GM21515 (cell line): Measurements from ENCODE around the gene CHID1.

ENCODE experiments used
- ATAC-seq: cut with Tn5 transposase; IDR thresholded peaks from one replicate; pipeline ENCODE4 v1.9.1; 2021; ENCODE audit not compliant: unreplicated experiment

Gene CHID1

DNA sequence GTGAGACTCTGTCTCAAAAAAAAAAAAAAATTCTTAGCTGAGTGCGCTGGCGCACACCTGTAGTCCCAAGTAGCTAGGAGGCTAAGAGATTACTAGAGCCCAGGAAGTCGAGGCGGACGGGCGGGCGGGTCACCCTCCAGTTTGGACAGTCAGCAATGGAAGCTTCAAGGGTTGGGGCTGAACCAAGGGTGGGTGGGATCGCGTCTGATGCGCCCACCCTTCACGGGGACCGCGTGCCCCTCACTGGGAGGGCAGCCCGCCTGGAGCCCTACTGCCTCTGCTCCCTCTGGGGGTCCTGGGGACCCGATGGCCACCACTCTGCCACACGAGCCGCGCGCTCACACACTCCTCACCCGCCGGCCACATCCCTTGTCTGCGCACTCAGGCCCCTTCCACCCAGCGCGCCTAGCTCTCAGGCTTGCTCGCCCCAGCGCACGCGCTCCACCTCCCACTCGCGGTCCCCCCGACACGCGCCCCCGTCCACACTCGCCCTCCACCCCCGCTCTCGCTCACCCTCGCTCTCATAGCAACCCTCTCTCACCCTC, 494 bp downstream of the CHID1 start:
- peak; percentile 24 for ATAC-seq

DNA sequence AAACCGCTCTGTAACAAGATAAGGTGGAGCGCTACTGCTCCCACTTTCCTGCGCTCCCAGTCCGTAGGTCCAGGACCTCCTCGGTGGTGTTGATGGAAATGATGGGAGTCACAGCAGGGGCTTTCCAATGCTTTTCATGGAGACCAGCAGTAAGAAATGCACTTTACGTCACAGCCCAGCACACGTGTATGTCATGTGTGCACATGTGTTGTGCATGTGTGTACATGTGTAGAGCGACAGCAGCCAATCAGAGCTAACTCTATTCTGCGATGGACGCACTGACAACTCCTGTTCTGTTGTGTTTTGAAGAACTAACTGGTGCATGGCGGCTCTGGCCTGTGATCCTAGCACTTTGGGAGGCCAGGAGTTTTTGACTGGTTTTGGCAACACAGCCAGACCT, 1.2 kb downstream of the CHID1 start:
- no peak for ATAC-seq

DNA sequence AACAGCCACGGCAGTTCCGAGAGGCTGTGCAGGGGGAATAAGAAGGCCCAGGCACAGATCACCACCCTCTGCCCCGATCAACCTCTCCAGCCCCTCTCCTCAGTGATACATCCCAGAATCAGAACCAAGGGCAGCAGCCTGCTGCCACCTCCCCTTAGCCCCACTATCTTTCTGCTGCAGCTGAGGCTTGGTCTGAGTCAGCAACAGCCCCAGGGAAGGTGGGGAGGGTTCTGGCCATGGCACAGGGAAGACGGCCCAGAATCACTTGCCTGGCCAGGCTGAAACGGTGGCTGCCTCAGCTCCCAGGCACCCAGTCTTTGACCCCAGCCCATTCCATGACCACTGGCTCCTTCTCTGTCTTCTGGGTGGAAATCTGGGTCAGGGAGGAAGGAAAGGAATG, 2.3 kb downstream of the CHID1 start:
- no peak for ATAC-seq

DNA sequence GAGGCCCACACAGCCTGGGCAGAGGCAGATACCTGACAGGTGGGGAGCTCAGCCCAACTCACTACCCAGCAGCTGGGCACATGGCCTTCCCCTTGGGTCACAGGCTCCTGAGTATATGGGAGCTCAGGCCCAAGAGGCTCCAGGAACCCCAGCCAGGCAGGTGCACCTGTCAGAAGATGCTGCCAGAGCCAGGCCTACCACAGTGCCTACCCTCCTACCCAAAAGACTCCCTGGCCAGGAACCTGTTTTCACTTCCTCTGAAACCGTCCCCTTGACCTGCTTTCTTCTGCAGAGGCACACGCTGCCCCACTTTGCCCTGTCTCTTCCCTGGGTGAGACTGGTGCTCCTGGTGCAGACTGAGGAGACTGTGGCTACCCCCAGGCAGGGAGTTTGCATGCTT, 2.9 kb downstream of the CHID1 start:
- ATAC-seq, result no peak

DNA sequence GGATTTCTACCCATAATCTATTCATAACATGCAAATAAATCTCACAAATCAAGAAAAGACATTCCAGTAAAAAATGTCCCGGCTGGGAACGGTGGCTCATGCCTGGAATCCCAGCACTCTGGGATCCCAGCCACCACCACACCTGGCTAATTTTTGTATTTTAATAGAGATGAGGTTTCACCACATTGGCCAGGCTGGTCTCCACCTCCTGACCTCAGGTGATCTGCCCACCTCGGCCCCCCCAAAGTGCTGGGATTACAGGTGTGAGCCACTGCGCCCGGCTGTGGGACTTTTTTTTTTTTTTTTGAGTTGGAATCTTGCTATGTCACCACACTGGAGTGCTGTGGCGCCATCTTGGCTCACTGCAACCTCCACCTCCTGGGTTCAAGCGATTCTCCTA, 4.7 kb downstream of the CHID1 start:
- no peak for ATAC-seq

DNA sequence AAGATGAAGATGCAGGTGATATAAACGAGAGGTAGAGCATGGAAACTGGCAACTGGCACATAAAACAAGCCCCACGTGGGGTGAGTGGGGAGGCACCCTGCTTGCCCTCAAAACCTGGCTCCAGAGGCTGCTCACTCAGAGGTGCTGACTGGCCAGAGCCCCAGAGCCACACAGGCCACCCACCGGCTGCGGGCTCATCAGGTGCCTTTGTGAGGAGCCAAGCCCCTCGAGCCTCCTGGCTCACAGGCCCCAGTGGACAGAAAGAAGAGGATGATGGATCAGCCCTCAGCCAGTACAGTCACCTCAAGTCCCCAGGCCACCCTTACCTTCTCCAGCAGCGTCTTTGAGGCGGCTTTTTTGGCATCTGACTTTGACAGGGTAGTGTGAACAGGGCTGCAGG, 6.2 kb downstream of the CHID1 start:
- ATAC-seq, result no peak

DNA sequence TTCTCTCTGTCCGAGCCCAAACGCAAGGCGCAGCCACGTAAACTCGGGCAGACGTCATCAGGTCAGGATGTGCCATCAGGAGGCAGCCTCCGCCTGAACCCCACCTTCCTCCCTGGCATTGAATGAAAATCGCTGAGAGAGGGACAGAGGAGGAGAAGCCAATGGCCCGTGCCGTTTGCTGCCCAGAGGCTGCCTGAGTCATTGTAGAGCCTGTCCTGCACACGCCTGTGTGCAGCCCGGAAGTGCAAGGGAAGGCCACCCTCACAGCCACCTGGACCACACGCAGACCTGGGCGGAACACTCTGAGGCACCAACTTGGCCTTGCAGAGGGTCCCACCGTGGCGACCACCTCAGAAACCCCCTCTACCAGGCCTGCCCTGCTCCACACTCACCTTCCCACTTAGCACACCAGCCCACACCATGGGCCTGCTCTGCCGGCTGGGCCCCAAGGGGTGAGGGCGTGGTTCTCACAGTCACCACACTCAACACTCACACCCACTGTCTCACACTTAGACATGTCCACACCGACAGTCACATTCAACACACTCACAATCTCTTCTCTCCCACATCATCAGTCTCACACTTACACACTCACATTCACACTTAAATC, 9.1 kb downstream of the CHID1 start:
- ATAC-seq, result no peak

DNA sequence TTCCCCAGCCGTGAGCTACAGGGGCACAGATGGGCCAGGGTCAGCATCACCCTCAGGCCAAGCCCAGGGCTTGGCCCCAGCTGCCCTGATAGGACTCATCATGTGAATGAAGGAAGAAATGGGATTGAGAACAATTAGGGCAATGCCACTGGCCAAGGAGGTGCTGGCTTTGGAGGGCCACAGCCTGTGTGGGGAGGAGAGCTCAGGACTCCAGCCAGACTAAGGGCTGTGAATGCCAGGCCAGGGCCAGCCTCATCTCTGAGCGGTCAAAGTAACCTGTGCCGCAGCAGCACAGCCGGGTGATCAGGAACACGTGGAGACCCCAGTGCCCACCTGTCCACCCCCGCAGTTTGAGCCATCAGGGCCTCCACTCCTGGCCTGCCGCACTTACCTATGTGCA, 10.1 kb downstream of the CHID1 start:
- no peak for ATAC-seq

DNA sequence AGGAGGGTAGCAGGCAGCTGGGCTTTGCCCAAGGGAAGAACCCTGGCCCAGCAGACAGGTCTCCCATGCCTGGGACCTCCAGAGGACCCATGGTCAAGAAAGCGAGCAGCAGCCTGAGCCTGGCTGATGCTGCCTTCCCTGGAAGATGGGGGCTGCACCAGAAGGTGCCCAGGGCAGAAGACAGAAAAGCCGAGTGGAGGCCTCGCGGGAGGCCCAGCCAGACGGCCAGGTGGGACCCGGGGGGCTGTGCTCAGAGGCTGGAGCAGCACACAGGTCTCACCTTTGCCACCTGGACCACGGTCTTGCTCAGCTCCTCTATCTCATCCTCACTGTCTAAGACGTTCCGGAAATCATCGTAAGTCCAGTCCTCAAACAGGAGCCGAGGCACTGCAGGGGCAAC, 10.9 kb downstream of the CHID1 start:
- ATAC-seq, result no peak

DNA sequence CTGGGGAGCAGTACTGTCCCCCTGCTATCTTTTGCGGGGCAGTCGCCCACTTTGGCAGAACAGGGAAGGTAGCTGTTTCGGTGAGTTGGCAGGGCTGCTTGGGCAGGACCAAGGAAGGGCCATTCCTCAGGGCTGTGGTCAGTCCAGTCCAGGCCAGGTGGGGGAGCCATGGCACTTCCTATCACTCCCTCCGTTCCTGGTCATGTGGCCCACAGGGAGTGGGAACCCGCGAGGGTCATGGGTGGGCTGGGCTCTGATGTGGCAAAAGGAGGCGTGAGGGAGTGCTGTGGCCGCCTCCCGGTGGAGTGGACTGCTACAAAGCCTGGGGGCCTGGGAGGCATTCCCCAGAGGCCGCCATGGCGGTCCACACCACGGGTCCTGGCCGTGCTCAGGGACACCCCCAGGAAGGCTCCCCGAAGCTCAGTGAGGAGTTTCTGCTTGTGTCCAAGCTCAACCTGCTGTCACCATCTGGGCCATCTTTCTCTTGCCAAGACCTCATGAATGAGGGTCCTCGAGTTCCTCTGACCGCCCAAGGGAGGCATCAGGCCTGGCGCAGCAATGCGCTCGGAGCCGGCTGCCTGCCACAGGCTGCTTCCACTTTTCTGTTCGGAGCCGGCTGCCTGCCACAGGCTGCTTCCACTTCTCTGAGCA, 11.9 kb downstream of the CHID1 start:
- ATAC-seq, result no peak

DNA sequence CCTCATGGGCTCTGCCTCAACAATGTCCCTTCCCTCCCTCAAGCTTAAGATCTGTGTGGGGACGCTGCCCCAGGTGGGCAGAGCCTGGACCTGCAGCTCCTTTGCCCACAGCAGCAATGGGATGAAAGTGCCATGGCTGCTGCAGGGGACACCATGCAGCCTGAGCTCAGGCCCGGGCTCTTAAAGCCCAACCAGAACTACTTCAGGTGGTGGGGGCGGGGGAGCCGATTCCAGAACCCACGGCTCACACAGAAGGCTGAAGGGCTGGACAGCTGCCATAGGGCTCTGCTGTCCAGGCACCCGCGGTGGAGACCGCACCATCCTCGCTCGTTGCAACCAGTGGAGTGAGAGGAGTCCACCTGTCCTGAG, 12.5 kb downstream of the CHID1 start:
- ATAC-seq, result no peak

DNA sequence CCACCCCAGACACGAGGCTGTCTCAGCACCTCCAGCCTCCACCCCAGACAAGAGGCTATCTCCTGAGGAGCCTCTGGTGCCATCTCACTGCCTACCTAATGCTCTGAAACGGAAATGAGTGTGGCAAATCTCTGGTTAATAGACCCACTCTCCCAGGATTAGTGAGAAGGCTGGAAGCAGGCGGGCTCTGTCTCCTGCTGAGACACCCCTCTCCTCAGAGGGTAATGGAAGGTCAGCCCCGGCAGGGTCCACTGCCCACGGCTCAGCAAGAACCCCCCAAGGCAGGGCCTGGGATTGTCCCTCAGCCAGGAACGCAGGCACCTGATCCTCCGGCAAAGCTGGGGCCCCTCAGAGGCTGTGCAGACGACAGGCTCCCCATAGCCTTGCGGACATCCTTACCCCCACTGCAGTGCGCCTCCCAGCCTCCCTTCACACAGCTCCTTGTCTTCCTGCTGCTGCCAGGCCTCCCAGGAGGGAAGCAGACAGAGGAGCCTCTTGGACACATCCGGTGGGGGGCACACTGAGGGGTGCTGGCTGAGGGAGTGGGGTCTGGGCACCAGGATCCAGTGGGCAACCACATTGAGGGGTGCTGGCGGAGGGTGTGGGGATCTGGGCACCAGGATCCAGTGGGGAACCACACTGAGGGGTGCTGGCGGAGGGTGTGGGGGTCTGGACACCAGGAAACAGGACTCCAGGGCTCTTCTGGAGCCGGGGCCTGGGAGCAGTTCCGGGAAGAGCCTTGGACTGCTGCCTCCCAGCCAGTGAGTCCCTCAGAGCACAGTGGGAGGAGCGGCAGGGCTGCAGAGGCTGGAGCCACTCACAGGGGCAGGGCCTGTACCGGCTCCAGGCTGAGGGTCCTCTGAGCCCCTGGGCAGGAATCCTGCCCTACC, 13.1 kb downstream of the CHID1 start:
- no peak for ATAC-seq

DNA sequence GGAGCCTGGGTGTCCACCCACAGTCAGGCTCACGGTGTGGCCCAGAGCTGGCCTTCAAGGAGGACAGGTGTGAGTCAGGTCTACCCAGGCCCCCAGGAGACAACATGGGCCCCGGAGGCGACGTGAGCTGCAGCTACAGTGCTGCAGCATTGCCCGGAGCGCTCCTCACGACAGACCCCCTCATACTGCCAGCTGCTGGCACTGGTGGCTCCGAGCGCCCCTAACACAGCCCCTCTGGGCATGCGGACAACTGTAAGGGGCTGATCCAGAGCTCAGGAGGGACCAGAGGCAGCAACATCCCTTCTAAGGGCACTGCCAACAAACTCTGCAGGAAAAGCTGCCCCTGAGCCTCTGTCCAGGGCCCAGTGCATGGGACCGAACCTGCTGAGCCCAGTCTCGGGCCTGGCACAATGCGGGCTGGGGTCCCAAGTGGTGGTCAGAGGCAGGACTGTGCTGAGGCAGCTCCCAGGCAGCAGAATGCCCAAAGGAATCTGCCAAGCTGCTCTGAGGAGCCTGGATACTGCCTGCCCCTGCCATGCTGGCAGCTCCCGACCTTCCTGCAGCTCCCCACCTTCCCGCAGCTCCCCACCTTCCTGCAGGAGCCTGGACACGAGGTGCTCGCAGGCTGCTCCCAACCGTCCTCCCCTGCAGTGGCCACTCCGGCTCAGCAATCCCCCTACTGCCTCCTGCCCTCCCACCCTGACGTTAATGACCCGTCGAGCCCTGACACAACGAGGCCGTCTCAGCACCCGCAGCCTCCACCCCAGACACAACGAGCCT, 15.1 kb downstream of the CHID1 start:
- no peak for ATAC-seq

DNA sequence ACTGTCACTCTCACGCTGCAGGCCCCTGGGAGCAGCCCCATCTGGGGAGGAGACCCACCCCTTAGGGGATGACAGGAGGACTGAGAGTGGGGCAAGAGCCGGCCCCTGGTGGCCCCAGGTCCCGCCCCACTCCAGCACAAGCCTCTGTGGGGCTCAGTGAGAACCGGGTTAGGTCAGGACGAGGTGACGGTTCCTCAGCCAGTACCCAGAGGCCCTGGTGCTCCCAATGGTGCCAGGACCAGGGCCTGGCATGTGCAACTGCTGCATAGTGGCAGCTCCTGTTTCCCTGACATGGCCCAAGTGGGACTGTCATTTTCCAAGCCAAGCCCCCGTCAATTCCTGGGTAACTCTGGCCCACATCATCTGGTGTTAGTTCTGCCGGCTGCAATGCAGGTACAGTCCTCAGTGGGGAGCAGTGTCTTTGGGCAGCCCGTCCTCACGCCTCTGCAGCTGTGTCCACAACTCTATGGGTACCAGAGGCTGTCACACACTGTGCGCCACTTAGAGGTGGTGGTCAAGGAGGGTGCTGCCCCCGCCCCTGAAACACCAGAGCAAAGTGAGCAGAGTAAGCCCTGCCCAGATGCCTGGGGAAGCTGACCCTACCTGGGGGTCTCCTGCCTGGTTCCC, 15.9 kb downstream of the CHID1 start:
- ATAC-seq, result no peak

DNA sequence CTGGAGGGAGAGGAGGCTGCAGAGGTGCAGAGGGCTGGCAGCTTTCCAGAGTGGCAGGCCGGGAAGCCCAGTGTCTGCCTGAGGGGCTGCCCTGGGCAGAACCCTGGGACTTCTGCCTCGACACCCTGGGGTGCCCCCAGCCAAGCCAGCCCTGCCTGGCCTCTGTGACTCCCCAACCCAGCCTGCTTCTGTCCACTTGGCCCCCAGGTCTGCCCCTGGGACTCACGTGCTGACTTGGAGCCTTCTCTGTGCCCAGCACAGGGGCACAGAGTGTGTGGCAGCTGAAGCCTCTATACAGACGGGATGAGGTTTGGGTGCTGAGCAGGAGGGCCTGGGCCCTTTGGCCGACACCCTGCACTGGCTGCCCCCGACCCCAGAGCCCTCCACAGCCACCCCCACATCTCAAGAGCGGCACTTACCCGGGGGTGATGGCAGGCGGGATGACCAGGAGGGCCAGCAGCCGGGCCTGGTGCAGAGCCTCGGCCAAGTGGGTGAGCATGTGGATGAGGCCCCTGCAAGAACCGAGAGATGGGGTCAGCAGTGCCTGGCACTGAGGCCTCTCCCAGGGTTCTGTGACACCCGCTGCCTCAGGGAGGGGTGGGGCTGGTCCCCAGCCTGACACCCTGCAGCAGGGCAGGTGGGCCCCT, 17.5 kb downstream of the CHID1 start:
- ATAC-seq, result no peak

DNA sequence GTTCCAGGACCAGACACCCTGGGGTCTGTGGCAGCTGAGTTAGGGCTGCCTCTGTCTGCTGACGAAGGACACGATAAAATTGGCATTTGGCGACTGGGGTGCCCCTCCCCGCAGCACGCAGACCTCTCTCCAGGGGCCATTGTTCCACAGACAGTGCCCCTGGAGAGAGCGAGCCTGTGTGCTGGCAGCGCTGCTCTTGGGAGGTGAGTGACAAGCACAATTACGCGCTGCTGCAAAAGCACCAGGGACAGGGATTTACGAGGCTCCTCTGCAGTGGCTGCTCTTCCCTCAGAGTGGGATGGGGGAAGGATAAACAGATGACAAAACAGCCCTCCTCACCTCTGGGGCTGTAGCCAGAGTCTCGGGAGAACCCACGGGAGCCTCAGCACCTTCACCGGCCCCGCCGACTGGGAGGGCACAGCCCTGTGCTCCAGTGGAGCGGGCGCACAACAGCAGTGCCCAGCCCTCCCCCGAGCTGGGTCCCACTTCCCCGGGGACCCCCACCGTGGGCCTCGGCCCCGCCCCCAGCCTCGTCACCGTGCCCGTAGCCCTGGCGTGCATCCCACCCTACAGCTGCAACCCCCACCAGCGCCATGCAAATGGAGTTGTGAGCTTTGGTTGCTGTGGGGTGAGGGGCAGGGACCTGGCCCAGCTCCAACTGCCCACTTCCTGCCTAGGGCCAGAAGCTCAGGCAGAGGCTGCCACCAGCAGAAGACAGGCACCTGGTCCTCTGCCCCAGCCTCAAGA, 19.6 kb downstream of the CHID1 start:
- no peak for ATAC-seq

DNA sequence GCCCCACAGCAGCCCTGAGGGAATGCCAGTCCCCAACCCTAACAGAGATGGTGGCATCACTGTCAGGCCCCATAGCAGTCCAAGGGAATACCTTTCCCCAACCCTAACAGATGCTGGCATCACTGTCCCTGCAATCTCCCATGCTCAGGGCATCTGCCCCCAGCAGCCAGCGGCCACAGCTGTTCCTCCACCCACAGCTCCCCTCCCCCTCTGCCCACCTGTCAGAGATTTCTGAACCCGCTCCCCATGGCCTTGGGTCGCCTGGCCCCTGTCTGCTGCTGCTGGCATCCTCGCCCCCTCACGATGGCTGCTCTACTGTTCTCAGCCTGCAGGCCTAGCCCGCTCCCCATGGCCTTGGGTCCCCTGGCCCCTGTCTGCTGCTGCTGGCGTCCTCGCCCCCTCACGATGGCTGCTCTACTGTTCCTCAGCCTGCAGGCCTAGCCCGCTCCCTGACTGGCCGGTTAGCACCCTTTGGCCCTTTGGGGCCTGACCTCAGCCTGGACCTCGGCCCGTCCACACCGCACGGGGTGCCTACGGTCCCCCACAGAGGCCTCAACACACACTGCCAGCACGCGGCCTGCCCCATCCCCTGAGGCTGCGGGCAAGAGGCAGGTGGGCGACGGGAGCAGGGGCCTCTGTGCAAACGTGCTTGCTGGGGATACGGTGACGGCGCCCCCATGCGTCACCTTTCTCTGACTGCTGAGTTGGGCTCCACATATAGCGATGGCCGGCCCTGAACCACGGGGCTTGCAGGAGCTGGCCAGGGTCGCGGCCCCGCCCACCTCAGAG, 20.7 kb downstream of the CHID1 start:
- no peak for ATAC-seq

DNA sequence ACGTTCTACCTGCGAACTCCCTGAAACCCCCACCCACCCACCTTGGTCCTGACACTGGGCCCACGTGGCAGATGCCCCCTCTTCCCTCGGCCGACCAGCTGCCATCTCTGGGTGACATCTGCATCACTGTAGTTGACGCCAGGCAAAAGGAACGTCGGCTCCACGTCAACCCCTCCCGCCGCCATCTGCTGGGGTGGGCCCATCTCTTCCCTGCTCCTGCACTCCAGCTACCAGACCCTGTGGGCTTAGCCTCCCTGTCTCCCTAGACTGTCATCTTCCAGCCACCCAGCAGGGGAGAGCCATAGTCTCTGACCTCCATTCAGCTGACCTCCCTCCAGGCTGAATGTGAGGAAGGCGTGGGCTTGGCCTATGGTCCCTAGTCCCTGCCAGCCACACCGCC, 21.4 kb downstream of the CHID1 start:
- no peak for ATAC-seq
